ENCODE data around the gene CDR2L.
"Not testable (repeated sequence)": the region's sequence is repeated elsewhere in the genome, so short reads cannot be mapped to it uniquely, and the experiment has no call there.

Gene CDR2L

DNA sequence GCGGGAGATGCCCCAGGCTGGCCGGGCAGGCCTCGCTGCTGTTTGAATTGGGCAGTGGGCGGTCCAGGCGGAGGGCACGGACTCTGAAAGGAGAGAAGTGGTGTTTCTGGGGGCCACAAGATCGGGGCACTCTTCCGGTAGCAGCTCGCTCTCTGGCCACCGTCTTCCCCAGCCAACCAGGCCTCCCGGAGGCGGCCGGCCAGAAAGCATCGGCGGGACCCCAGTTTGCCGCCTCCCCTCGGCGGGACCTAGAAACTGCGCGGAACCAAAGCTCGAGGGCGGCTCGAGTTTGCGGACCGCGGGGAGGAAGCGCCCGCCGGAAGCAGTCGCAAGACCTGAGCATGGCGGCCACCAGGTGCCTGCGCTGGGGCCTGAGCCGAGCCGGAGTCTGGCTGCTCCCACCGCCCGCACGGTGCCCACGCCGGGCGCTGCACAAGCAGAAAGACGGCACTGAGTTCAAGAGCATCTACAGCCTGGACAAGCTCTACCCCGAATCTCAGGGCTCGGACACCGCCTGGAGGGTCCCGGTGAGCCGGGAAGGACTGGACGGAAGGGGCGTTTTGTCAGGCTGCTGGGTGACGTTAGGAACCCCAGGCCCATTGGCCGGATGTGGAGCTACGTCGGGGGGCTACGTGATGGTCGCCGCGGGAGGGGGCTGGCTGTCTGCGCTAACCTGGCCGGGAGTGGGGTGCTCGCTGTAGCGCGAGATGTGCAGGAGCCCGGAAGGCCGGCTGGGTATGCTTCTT lies 25.1 kb downstream of the CDR2L start, which contains the start of gene MRPL58:
Gene MRPL58, plus strand, starts transcription at position 325 of the 746 bp plus-strand sequence. Its CDS starts 17 bp downstream, at position 342.
- FAIRE-seq, result no peak

DNA sequence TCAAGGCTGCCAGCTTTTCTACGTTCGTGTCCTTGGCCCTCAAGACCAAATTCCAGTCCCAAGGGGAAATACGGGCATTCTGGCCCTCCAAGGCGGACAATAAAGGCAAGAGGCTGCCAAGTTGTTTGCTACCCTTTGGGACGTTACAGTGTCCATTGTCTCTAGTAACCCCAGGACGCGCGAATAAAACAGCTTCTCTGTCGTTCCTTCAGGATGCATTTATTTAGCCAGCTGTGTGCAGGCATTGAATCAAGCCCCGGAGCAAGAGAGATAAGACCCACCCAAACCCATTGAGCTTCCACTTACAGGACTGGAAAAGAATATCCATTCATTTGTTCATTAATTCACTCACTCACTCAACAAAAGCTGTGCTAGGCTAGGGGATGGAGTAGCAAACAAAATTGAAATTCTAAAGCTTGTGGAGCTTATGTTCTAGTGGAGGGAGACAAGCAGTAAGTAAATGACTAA lies 25.7 kb downstream of the CDR2L start:
- FAIRE-seq, result no peak

DNA sequence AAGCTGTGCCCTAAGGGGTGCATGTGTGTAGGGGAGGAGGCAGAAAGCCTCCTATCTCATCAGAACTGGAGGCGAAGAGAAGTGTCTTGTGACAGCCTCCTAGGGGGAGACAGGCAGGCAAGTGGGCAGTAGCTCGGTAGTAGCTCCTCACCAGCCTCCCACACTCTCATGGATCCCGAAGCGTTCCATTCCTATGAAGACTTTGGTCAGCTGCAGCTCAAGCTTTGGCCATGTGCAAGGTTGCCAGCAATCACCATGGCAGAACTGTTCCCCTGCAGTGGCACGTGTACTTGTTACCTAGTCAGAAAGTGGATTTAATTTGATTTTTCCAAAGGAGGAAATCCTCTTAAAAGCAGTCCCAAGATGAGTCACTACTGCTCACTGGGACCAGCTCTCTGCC lies 31.7 kb downstream of the CDR2L start:
- no peak for FAIRE-seq

- FAIRE-seq, result no peak
Observed at GRCh38 chr17:75019710-75020109, 32.3 kb downstream of the CDR2L start.

- no peak for FAIRE-seq
Observed at GRCh38 chr17:75020331-75021110, 33.1 kb downstream of the CDR2L start.

- no peak for FAIRE-seq
Observed at GRCh38 chr17:75024686-75025397, 37.4 kb downstream of the CDR2L start.

DNA sequence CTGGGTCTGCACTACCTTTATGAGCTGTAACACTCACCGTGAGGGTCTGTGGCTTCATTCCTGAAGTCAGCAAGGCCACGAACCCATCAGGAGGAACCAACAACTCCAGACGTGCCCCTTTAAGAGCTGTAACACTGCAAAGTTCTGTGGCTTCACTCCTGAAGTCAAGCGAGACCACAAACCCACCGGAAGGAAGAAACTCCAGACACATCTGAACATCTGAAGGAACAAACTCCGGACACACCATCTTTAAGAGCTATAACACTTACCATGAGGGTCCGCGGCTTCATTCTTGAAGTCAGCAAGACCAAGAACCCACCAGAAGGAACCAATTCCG lies 37.9 kb downstream of the CDR2L start:
- not testable (repeated sequence) for FAIRE-seq

DNA sequence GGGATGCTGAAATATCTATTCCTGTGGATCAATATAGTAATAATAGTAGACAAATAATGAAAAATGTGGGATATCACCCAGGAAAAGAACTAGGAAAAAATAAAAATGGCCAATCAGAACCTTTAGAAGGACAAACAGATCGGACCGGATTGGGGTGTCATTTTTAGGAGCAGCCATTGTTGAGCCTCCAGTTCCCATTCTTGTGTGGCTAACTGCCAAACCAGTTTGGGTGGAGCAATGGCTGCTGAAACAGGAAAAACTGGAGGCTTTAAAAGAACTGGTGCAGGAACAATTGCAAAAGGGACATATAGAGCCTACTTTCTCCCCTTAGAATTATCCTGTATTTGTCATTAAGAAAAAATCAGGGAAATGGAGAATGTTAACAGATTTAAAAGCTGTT lies 39.2 kb downstream of the CDR2L start:
- FAIRE-seq, result not testable (repeated sequence)

- FAIRE-seq, result no peak
Observed at GRCh38 chr17:75030161-75030560, 42.7 kb downstream of the CDR2L start.

- no peak for FAIRE-seq
Observed at GRCh38 chr17:75031972-75032719, 44.7 kb downstream of the CDR2L start.

GRCh38 chr17:75032720-75033280 lies 45.4 kb downstream of the CDR2L start:
- no peak for FAIRE-seq

DNA sequence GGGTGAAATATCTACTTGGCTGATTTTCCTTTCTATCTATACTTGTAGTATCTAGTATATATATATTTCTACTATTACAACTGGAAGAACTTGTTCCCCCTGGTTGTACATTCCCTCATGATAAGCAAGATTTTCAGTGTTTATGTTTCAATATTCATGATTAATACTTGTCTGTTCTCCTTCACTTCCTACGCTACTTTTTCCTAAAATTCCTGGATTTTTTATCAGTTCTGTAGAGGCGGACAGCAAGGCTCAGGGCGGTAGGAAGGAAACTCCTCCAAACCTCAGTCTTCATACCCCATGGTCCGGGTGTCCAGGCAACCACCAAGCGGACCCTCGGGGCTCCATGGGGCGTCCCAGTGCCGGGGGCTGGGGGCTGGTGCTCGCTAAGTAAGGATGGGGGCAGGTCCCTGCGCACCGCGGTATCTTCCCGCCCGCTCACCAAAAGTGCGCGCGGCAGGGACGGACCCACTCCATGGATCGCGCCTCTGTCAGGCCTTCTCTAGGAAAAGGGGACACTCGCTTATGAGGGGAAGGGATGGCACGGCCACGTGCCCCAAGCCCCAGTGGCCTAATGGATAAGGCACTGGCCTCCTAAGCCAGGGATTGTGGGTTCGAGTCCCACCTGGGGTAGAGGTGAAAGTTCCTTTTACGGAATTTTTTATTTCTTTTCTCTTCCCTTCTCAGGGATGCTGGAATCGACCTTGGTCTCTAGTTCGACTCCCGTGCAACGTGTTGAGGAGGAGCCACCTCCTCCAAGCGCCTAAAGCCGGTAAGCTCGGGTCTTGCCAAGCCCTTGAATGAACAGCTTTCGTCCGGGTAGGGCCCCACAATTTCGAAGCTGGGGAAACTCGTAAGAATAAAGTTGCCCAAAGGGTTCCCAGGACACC lies 46.2 kb downstream of the CDR2L start:
- no peak for FAIRE-seq

- no peak for FAIRE-seq
Observed at GRCh38 chr17:75034236-75034908, 46.9 kb downstream of the CDR2L start.

DNA sequence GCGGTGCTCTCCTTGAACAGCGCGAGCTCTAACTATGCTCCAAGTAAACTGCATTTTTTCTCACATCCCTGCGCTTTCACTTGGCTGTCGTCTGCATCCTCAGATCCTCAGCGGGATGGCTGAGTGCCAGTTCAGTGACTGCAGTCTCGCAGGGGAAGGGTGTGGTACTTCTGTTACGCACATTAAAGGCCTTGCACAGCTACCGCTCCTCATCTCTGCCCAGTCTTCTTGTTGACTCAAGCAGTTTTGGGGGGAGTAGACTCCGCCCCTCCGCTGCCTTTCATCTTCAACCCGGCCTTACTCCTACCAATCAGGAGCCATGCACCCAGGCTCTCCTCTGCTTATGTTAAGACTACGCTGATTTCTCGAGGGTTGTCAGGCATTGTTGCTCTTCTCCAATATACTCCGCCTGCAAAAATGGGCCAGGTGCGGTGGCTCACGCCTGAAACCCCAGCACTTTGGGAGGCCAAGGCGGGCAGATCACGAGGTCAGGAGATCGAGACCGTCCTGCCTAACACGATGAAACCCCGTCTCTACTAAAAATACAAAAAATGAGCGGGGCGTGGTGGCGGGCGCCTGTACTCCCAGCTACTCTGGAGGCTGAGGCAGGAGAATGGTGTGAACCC lies 49.3 kb downstream of the CDR2L start:
- no peak for FAIRE-seq

GRCh38 chr17:75039238-75039637 lies 51.8 kb downstream of the CDR2L start:
- FAIRE-seq, result no peak

DNA sequence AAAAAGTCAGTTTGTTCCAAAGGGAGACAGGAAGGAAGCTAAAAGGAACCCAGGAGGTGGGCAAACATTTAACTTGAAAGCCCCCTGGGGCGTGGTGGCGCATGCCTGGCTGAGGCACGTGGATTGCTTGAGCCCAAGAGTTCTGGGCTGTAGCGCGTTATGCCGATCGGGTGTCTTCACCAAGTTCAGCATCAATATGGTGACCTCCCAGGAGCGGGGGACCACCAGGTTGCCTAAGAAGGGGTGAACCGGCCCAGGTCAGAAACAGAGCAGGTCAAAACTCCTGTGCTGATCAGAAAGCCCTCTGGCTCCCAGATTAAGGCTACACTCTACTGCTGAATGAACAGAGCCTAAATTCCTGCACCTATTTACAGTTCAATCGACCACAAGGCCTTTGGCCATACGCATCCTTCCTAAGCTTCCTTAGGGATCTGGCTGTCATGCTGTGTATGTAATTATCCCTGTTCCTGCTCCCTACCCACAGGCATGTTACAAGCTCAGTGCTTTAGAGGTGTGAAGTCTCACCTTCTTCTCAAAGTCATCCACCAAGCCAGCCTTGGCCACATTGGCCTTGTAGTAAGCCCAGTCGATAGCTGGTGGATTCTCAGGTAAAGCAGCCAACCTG lies 54.3 kb downstream of the CDR2L start:
- no peak for FAIRE-seq

DNA sequence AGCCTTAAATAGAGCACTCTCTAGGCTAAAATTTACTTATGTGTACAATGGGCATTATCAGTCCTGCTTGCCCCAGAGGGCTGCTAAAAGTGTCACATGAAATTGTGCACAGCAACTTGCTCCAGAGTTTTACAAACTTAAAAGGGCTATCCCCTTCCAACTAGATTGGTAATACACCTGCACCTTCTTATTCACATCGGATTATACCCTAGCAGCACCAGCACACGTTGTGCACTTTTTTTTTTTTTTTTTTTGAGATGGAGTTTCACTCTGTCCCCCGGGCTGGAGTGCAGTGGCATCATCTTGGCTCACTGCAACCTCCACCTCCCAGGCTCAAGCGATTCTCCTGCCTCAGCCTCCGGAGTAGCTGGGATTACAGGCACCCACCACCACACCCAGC lies 56.4 kb downstream of the CDR2L start:
- FAIRE-seq, result not testable (repeated sequence)

DNA sequence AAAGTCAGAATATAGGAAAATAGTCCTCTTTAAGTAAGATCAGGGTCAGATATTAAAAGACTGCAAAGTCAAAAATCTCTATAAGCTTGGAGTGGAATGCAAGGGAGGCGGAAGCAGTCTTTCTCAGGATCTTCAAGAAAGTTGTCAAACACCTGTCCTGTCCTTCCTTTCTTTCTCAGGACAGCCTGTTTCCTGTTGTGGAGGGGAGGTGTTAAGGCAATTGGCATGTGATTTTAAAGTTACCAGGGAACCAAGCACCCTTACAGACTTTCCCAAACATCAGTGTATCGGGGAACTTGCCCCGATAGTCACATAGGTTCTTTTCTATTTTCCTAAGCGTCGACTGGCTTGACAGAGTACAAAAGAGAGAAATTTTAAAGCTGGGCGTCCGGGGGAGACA lies 57.3 kb downstream of the CDR2L start:
- no peak for FAIRE-seq

- not testable (repeated sequence) for FAIRE-seq
Observed at GRCh38 chr17:75045946-75046406, 58.5 kb downstream of the CDR2L start.

Data from A204.1 (cell line).